ENCODE measurements around the gene HDAC4. TPM values are rescaled to one million over a fixed set of nuclear protein-coding genes. Genes with fewer than 3 reads are reported as not detected.

Gene HDAC4
- total RNA-seq, 1 experiment from 2014 or later: 44.4 TPM

GRCh38 chr2:239206042-239206441, 194.8 kb downstream of the HDAC4 start:
- ATAC-seq: no peak
- no peak for DNase-seq (ENCODE audit: low spot score)
- ChIA-PET CTCF (interaction anchor here (3.6 kb wide), 1 partner anchor 12 kb away, joined by 20 read pairs; no protein-coding TSS in a partner anchor), POLR2A (interaction anchor here (0.7 kb wide), 1 partner anchor 57 kb away, joined by 5 read pairs; no protein-coding TSS in a partner anchor)
- H3K4me3 Mint-ChIP-seq: no peak overlapping the region
- H3K27ac Mint-ChIP-seq: no peak overlapping the region
- H3K4me1 Mint-ChIP-seq: peaks cover 63% of the 10 kb centered on the region
- no peaks in the 10 kb centered on the region for H3K27me3 Mint-ChIP-seq (ENCODE audit: low read depth)
- TF ChIP-seq NR2C2 (CRISPR knock-in tag; IDR thresholded peaks at IDR 0.05) (no peak), ZNF138 (CRISPR knock-in tag; conservative IDR thresholded peaks at IDR 0.05) (no peak), E2F4 (CRISPR knock-in tag; IDR thresholded peaks at IDR 0.05; ENCODE audit: borderline replicate concordance, low read depth) (no peak), RORB (CRISPR knock-in tag; IDR thresholded peaks at IDR 0.05) (no peak), ETV6 (CRISPR knock-in tag; IDR thresholded peaks at IDR 0.05) (no peak), FOXP1 (CRISPR knock-in tag; IDR thresholded peaks at IDR 0.05; ENCODE audit: borderline replicate concordance) (no peak), E2F5 (CRISPR knock-in tag; IDR thresholded peaks at IDR 0.05) (no peak)
- H3K9me3 Mint-ChIP-seq: no peaks in the 10 kb centered on the region
- no peaks in the 10 kb centered on the region for H3K36me3 Mint-ChIP-seq

- ChIA-PET CTCF (interaction anchor here (3.6 kb wide), 1 partner anchor 11 kb away, joined by 20 read pairs; no protein-coding TSS in a partner anchor), POLR2A (no interaction called here)
- no peaks in the 10 kb centered on the region for H3K36me3 Mint-ChIP-seq
- peaks cover 61% of the 10 kb centered on the region for H3K4me1 Mint-ChIP-seq
- DNase-seq (ENCODE audit: low spot score): no peak
- no peaks in the 10 kb centered on the region for H3K27me3 Mint-ChIP-seq (ENCODE audit: low read depth)
- peak overlapping the region; percentile 5 for H3K27ac Mint-ChIP-seq
- TF ChIP-seq ATF1 (CRISPR knock-in tag; IDR thresholded peaks at IDR 0.05) (no peak), ZNF317 (CRISPR knock-in tag; IDR thresholded peaks at IDR 0.05; ENCODE audit: borderline replicate concordance, low read depth) (peak; percentile 84)
- H3K4me3 Mint-ChIP-seq: no peak overlapping the region
- H3K9me3 Mint-ChIP-seq: no peaks in the 10 kb centered on the region
- no peak for ATAC-seq
These were observed 195.8 kb downstream of the HDAC4 start for GRCh38 chr2:239204876-239205468.

- Mint-ChIP-seq H3K27me3 (ENCODE audit: low read depth) (no peaks in the 10 kb centered on the region), H3K4me1 (peaks cover 54% of the 10 kb centered on the region), H3K36me3 (no peaks in the 10 kb centered on the region), H3K9me3 (no peaks in the 10 kb centered on the region), H3K4me3 (no peak overlapping the region), H3K27ac (no peak overlapping the region)
- ChIA-PET CTCF (interaction anchor here (3.6 kb wide), 1 partner anchor 10 kb away, joined by 20 read pairs; no protein-coding TSS in a partner anchor), POLR2A (no interaction called here)
- DNase-seq (ENCODE audit: low spot score): no peak
- no peak for ATAC-seq
- no peak for TF ChIP-seq CTCF (IDR thresholded peaks at IDR 0.05)
- 0 out of 2 replicates have a peak, but pooled peaks have one; percentile 17 for TF ChIP-seq ZNF317 (CRISPR knock-in tag; IDR thresholded peaks at IDR 0.05; ENCODE audit: borderline replicate concordance, low read depth)
These were observed 196.5 kb downstream of the HDAC4 start for GRCh38 chr2:239204136-239204875.

GRCh38 chr2:239203443-239204135, 197.2 kb downstream of the HDAC4 start:
- Mint-ChIP-seq H3K36me3 (no peaks in the 10 kb centered on the region), H3K27ac (peak overlapping the region; percentile 80; the same call in 1 of the 2 replicates), H3K4me1 (peaks cover 47% of the 10 kb centered on the region), H3K27me3 (ENCODE audit: low read depth) (no peaks in the 10 kb centered on the region), H3K9me3 (no peaks in the 10 kb centered on the region), H3K4me3 (no peak overlapping the region)
- no peak for DNase-seq (ENCODE audit: low spot score)
- no peak for TF ChIP-seq E2F4 (CRISPR knock-in tag; IDR thresholded peaks at IDR 0.05; ENCODE audit: borderline replicate concordance, low read depth)
- TF ChIP-seq TCF7 (CRISPR knock-in tag; IDR thresholded peaks at IDR 0.05; ENCODE audit: low read depth): no peak
- ChIA-PET CTCF (interaction anchor here (3.6 kb wide), 1 partner anchor 9 kb away, joined by 20 read pairs; no protein-coding TSS in a partner anchor), POLR2A (no interaction called here)
- no peak for ATAC-seq

Data from WTC11 (cell line).